HG02759 (cell line): ENCODE results near the gene PEX7.
"Not testable (repeated sequence)": the region's sequence is repeated elsewhere in the genome, so short reads cannot be mapped to it uniquely, and the experiment has no call there.

ENCODE experiments used
- ATAC-seq: cut with Tn5 transposase; IDR thresholded peaks from one replicate; pipeline ENCODE4 v1.9.1; 2021; ENCODE audit warnings: mild to moderate bottlenecking, moderate library complexity; ENCODE audit not compliant: unreplicated experiment

The PEX7 gene

GRCh38 chr6:136790411-136791295 is 31.7 kb upstream of the PEX7 start:
- ATAC-seq = no peak

- peak; percentile 18 for ATAC-seq
Observed at GRCh38 chr6:136791296-136792094, 30.9 kb upstream of the PEX7 start.

GRCh38 chr6:136792095-136792409 is 30.3 kb upstream of the PEX7 start:
- no peak for ATAC-seq

GRCh38 chr6:136792410-136793262 is 29.8 kb upstream of the PEX7 start, which contains the start of gene MAP3K5:
Gene MAP3K5, minus strand, starts transcription at chr6:136792477. Its CDS starts 320 bp downstream, at chr6:136792157.
- peak; percentile 73 for ATAC-seq

GRCh38 chr6:136793363-136793762 is 29.0 kb upstream of the PEX7 start:
- no peak for ATAC-seq

- ATAC-seq = no peak
Observed at GRCh38 chr6:136795386-136795785, 27.0 kb upstream of the PEX7 start.

- ATAC-seq = no peak
Observed at GRCh38 chr6:136795996-136796395, 26.4 kb upstream of the PEX7 start.

- ATAC-seq = no peak
Observed at GRCh38 chr6:136798044-136798443, 24.3 kb upstream of the PEX7 start.

- ATAC-seq = no peak
Observed at GRCh38 chr6:136801581-136801980, 20.8 kb upstream of the PEX7 start.

GRCh38 chr6:136803608-136804007 is 18.8 kb upstream of the PEX7 start:
- no peak for ATAC-seq

GRCh38 chr6:136809091-136809860 is 13.1 kb upstream of the PEX7 start:
- ATAC-seq = no peak

GRCh38 chr6:136811272-136811671 is 11.1 kb upstream of the PEX7 start:
- no peak for ATAC-seq

- ATAC-seq = no peak
Observed at GRCh38 chr6:136812174-136812573, 10.2 kb upstream of the PEX7 start.

- ATAC-seq = not testable (repeated sequence)
Observed at GRCh38 chr6:136815608-136816007, 6.8 kb upstream of the PEX7 start.

GRCh38 chr6:136816656-136817055 is 5.7 kb upstream of the PEX7 start:
- ATAC-seq = no peak

- ATAC-seq = no peak
Observed at GRCh38 chr6:136820561-136820960, 1.8 kb upstream of the PEX7 start.

GRCh38 chr6:136822046-136822375 is 381 bp upstream of the PEX7 start:
- peak; percentile 1 for ATAC-seq

- no peak for ATAC-seq
Observed at GRCh38 chr6:136823128-136823660, 802 bp downstream of the PEX7 start.

GRCh38 chr6:136826216-136826615 is 3.8 kb downstream of the PEX7 start:
- no peak for ATAC-seq

GRCh38 chr6:136831873-136832562 is 9.6 kb downstream of the PEX7 start:
- no peak for ATAC-seq
